GM21737 (cell line): ENCODE measurements around the gene FHOD1.
A peak's percentile ranks its signal among the peaks of the same experiment; 100 is the strongest.

Source experiments
- ATAC-seq: cut with Tn5 transposase; IDR thresholded peaks from one replicate; pipeline ENCODE4 v1.9.1; 2021; ENCODE audit warnings: mild to moderate bottlenecking, moderate library complexity; ENCODE audit not compliant: unreplicated experiment

FHOD1 gene

DNA sequence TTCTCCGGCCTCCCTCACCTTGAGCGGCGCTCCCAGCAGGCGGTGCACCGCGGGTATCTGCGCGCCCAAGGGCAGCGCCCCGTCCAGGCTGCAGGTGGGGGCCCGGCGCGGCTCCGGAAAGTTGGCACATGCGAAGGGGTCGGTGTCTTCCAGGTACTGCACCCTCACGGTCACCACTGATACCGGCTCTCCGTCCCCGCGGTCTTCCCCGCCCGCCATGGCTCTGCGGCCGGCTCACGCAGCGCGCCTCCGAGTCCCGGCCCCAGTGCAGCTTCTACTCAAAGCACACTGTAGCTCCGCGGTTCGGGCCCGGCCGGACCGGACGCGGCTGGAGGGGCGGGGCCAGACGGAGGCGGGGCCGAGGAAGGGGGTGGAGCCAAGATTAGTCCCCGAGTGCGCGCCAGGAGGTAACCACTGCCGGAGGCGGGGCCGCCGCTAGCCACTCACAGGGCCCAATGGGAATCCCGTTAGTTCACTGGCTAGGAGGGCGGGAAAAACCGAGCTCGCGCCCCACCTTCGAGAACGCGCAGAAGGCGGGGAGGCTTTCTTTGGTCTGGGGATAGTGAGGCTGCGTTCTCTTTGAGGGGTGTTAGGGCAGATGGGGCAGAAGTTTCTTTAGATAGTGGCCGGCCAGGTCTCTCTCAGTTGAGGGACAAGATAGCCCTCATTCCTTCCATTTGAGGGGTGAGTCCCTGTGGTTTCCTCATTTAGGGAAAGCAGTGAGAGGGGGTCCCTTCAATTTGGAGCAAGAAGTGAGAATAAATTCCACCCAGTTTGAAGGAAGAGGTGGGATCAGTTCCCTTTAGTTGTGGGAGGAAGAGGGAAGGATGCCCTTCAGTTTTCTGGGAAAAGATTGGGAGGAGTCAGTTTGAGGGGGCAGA is at the start of gene FHOD1:
TSS of gene FHOD1 (minus strand) at position 290 of the 881 bp plus-strand sequence. CDS start at position 219, 71 bp downstream.
- peak; percentile 47 for ATAC-seq

DNA sequence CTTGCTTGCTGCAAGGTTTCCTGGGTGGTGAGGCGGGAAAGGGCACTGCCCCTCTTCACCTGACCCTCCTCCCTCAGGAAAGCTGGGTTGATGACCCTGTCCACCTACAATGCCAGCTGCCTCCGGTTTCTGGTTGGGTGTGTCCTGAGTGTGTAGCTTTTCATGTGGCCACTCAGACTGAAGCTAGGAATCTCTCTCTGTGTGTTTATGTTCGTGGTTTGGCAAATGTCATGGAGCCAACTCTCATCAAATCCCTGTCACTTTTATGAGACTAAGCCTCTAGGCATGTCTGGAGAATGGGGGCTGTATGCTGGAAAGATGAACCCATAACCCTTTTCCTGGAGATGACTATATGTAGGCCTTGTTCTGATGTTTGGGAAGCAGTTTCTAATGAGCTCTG is 49.1 kb upstream of the FHOD1 start:
- no peak for ATAC-seq

DNA sequence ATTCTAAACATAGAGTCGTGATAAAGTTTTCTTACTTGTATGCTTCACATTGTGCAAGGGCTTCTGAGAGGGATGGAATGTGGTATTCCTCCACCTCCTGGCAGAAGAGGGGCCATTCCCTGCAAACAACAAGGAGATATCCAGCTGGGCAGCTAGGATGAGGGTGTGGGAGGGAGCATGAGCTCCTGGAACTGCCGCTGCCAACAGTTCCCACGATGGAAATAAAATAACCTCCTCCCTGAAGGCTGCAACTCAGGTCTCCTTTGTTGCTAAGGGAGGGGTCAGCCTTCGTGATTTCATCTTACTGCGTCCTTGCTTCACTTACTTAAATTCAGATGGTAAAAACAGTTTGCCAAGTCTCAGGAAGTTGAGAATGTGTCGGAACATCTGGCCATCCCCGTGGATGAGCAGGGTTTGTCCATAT is 47.7 kb upstream of the FHOD1 start:
- ATAC-seq: no peak

DNA sequence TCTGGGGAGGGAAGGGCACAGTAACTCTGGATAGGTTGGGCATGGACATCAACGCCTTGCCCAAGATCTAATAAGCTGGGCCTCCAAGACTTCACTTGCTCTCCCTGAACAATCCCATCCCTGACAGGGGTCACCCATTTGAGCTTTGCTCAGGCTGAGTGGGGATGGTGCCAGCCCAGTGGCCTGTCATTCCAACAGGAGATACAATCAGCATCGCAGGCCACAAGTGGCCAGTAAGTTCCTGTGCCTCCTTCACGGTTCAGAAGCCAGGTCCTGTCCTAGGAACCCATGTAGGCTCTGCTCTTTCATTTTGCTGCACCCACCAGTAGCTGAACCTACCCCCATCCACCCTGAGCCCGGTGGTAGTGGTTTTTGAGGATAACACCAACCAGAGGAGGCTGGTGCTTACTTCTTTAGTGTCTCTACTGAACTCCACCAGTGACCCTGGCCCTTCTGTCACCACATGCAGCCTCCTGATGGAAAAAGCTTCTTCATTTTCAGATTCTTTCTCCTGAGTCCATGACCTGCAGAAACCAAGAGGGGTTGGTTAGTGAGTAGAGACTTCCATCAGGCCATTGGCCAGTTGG is 47.0 kb upstream of the FHOD1 start:
- ATAC-seq: no peak

DNA sequence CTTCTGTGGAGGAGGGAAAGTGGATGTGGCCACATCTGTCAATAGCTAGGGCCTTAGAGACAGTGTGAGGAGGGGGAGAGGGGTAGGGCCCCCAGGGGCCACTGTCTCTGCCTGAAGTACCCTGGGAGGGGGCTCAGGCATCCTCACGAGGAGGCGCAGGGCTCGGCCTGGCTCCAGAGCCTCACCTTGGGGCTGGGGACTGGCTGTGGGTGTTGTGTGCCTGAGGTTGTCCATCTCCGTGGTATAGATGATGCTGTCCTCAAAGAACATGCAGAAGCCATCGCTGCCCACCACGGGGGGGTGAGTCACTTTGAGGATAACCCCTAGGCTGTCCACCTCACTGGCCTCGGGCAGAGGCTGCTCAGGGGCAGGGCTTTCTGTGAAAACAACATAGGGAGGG is 44.2 kb upstream of the FHOD1 start:
- no peak for ATAC-seq

DNA sequence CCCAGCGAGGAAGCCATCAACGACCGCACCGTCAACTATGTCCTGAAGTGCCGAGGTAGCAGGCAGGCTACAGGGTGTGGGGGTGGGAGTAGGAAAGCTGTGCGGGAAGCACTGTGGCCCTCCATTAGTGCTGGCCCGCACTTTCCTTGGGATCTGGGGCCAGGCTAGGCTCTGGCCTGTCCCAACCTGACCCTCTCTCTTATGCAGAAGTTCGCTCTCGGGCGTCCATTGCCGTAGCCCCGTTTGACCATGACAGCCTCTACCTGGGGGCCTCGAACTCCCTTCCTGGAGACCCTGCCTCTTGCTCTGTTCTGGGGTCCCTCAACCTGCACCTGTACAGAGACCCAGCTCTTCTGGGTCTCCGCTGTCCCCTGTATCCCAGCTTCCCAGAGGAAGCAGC is 40.7 kb upstream of the FHOD1 start:
- ATAC-seq: no peak

DNA sequence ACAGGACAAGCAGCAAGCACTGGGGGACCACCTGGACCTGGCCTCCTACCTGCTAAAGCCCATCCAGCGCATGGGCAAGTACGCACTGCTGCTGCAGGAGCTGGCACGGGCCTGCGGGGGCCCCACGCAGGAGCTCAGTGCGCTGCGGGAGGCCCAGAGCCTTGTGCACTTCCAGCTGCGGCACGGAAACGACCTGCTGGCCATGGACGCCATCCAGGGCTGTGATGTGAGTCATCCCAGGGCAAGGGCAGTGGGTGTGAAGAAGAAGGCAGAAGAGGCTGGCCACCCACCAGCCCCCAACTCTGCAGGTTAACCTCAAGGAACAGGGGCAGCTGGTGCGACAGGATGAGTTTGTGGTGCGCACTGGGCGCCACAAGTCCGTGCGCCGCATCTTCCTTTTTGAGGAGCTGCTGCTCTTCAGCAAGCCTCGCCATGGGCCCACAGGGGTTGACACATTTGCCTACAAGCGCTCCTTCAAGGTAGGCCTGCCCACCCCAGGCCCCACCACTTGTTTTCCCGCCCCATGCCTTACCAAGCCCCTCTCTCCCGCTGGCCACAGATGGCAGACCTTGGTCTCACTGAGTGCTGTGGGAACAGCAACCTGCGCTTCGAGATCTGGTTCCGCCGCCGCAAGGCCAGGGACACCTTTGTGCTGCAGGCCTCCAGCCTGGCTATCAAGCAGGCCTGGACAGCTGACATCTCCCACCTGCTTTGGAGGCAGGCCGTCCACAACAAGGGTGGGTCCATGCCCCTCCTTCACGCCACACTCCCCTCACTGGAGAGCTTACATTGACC is 39.4 kb upstream of the FHOD1 start:
- no peak for ATAC-seq

DNA sequence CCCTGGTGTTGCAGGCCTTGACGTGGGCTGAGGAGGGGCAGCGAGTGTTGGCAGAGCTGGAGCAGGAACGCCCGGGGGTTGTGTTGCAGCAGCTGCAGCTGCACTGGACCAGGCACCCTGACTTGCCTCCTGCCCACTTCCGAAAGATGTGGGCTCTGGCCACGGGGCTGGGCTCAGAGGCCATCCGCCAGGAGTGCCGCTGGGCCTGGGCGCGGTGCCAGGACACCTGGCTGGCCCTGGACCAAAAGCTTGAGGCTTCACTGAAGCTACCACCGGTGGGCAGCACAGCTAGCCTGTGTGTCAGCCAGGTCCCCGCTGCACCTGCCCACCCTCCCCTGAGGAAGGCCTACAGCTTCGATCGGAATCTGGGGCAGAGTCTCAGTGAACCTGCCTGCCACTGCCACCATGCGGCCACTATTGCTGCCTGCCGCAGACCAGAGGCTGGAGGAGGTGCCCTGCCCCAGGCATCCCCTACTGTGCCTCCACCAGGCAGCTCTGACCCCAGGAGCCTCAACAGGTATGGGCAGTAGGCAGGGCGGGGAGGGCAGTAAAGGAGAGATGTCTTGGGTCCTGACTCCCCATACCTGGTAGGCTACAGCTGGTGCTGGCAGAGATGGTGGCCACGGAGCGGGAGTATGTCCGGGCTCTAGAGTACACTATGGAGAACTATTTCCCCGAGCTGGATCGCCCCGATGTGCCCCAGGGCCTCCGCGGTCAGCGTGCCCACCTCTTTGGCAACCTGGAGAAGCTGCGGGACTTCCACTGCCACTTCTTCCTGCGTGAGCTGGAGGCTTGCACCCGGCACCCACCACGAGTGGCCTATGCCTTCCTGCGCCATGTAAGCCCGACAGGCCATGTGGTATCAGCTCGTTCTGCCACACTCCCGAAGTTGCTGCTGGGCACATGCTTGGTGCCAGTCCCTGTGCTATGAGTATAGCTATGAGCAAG is 37.7 kb upstream of the FHOD1 start:
- ATAC-seq: no peak

DNA sequence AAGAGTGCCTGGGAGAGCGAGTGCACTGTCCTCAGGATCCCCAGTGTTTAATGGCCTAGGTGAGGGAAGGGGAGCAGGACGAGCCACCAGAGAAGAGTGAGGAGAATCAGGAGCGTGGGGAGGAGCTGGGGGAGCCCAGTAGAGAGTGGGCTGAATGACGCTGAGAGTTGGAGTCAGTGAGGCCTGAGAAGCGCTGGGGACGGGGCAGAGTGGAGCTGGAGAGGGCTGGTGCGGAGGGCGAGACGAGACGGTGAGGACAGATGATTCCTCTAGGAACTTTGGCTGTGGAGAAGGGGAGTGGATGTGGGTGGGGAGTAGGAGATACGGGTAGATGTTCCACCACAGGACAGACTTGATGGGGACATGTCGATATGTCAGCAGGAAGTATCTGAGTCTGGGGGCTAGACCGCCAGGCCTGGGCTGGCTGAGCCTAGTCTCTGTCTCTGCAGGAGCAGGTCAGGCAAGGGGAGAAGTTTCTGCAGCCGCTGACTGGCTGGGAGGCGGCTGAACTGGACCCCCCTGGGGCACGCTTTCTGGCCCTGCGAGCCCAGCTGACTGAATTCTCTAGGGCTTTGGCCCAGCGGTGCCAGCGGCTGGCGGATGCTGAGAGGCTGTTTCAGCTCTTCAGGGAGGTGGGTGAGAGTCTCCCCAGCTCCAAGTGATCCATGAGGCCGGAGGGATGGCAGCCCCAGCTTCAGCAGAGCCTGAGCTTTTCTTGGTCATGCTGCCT is 36.7 kb upstream of the FHOD1 start:
- ATAC-seq: no peak

DNA sequence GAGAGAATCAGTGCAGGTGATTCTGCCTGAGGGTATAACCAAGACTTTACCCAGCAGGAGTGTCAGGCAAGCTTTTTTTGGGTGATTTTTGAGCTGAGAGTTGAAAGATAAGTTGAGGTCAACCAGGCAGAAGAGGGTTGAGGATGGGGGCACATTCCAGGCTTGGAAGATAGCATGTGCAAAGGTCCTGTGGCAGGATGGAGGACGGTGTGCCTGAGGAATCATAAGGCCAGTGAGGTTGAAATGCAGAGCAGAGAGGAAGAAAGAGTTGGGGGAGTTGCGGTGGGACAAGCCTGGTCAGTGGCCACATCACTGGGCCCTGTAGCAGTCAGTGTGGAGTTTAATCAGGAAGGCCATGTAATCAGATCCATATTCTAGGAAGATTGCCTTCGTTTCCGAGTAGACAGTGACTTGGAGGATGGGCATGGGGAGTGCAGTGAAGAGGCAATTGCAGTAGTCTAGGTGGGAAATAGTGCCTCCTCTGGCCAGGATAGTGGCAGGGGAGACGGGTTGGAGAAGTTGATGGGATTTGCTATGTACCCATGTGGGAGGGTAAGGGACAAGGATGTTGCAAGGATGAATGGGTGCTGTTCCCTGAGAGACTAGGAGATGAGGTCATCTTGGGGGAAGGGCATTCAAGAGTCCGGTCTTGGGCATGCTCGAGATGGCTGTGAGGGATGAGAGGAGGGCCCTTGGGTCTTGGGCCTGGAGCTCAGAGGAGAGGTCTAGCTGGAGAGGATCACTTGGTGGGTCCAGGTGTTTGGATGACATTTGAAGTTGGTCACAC is 36.0 kb upstream of the FHOD1 start:
- no peak for ATAC-seq

DNA sequence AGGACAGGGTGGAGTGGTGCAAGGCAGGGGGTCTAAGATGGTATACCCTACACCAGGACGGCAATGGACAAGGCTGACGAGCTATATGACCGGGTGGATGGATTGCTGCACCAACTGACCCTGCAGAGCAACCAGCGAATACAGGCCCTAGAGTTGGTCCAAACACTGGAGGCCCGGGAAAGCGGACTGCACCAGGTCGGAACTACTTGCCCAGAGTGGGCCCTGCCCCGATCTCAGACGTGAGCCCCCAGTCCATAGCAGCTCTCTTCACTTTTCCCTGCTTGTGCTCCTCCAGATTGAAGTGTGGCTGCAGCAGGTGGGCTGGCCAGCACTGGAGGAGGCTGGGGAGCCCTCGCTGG is 35.1 kb upstream of the FHOD1 start:
- ATAC-seq: no peak

DNA sequence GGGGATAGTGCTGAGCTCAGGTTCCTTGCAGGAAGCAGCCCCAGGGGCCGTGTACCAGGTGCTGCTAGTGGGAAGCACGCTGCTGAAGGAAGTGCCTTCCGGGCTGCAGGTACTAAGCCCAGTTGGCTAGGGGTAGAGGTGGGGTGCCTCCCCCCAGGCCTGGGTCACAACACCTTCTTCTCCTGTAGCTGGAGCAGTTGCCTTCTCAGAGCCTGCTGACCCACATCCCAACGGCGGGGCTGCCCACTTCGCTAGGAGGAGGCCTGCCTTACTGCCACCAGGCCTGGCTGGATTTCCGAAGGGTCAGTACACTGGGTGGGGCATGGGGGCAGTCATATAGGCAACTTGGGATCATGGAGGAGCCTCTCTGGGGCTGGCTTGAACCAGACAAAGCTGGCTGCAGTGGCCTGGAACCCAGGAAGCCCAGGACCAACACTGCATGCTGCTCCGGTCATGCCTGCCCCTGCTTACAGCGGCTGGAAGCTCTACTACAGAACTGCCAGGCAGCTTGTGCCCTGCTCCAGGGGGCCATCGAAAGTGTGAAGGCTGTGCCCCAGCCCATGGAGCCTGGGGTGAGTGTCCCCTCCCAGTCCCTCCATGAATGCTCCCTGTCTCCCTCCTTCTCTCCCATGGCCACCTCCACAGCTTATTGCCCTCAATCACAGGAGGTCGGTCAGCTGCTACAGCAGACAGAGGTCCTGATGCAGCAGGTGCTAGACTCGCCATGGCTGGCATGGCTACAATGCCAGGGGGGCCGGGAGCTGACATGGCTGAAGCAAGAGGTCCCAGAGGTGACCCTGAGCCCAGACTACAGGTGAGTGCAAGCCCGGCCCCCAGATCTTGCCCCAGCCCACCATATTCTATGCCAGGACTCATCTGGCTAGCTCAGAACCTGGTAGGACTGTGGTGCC is 34.5 kb upstream of the FHOD1 start:
- no peak for ATAC-seq

DNA sequence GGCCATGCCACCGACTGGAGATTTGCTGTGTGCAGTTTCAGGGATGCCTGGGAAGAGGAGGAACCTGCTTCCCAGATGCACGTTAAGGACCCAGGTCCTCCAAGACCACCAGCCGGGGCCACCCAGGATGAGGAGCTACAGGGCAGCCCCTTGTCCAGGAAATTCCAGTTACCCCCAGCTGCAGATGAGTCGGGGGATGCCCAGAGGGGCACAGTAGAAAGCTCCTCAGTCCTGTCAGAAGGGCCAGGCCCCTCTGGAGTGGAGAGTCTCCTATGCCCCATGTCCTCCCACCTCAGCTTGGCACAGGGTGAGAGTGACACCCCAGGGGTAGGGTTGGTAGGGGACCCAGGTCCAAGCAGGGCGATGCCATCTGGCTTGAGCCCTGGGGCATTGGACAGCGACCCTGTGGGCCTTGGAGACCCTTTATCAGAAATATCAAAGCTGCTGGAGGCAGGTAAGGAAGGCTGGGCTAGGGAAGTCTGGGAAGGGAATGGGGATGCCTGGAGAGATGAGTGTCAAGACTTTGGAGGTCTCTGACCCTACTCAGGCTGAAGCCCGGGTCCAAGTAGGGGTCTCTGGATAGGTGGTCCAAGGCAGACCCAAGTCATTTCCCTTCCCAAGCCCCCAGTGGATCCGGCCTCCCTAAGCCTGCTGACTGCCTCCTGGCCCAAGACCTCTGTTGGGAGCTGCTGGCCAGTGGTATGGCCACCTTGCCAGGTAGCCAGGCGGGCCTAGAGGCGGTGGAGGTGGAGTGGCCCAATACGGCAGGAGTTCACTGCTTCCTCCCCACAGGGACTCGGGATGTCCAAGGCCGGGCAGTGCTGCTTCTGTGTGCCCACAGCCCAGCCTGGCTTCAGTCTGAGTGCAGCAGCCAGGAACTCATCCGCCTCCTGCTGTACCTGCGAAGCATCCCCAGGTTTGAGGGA is 33.1 kb upstream of the FHOD1 start:
- ATAC-seq: no peak

DNA sequence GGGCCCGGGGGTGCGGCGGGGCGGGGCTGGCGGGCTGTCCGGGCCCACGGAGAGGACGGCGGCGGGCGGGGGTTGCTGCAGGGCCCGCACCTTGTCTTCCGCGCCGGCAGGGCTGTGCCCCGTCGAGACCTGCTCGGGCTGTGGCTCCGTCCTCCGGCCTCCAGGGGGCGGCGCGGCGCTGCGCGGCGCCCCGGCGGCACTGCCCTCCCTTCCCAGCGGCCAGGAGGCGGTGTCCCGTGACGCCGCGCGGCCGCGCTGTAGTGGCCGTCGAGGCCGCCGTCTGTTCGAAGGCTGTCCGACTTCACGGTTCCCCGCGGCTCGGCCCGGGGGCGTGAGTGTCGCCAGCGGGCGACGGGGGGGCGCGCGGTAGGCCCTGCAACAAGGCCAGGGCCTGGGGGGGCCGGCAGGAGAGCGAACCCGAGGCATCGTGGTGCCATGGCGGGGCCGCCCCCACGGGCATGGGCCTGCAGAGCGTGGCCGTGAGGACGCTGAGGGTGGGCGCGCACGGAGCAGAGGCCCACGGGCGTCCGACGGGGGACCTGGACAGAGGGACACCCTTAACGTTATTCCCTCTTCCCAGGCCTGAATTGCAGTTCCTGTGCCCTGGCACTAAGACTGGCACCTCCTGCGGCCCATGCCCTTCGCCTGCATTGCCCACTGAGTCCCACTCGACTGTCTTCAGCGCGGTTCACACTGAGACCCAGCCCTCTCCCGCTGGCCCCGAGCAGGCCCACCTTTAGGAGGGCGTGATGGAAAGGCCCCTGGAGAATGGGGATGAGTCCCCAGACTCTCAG is 32.2 kb upstream of the FHOD1 start, which contains the start of gene PLEKHG4:
TSS of gene PLEKHG4 (plus strand) at position 237 of the 794 bp plus-strand sequence. CDS start at position 750, 513 bp downstream.
- ATAC-seq: peak; percentile 80

DNA sequence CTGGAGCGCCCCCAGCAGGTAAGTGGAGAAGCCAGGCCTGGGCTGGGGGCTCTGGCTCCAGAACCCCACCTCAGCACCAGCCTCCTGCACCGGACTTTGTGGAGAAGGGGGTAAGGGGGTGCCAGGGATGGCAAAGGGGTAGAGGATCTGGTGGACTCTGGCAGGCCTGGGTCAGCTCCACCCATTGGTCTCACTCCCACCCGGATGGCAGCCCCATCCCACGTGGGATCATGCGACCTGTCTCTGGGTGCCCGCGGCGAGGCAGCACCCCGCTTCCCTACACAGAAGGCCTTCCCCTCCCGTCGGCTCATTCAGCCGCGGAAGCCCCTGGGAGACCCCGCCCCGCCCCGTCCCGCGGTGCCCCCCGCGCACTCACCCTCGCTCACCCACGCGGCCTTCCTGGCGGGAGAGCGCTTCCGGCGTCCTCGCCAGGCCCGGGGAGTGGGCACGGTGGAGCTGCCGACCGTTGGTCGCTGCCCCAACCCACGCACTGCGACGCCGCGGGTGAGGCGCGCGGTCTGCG is 31.6 kb upstream of the FHOD1 start:
- peak; percentile 26 for ATAC-seq
